Astrocyte (in vitro differentiated cells and primary cell): ENCODE measurements around the gene GRB10. TPM values are rescaled to one million over a fixed set of nuclear protein-coding genes. Genes with fewer than 3 reads are reported as not detected.

Source experiments
- DNase-seq: peaks from one replicate; pipeline ENCODE4 v3.0.0-alpha.2; 2010; ENCODE audit warnings: low read depth
- FAIRE-seq: peaks from 2 replicates; lab custom pipeline; 2011; peaks lifted over from hg19 to GRCh38; lab: Jason Lieb, UNC
- H2AFZ ChIP-seq: 2 replicates; pipeline ENCODE4 v1.6.0; 2012; ENCODE audit warnings: low read depth, low read length, inconsistent platforms
- H3K27ac ChIP-seq: 2 replicates; pipeline ENCODE4 v1.5.1; 2011; ENCODE audit warnings: low read depth, low read length, inconsistent platforms
- H3K27me3 ChIP-seq: 2 replicates; pipeline ENCODE4 v1.6.0; 2011; ENCODE audit warnings: low read length, inconsistent platforms; ENCODE audit not compliant: insufficient read depth
- H3K36me3 ChIP-seq: 2 replicates; pipeline ENCODE4 v1.5.1; 2011; ENCODE audit warnings: low read length, inconsistent platforms; ENCODE audit not compliant: insufficient read depth
- H3K4me1 ChIP-seq: 2 replicates; pipeline ENCODE4 v1.5.1; 2011; ENCODE audit warnings: low read length, inconsistent platforms; ENCODE audit not compliant: insufficient read depth
- H3K4me2 ChIP-seq: 2 replicates; pipeline ENCODE4 v1.6.0; 2012; ENCODE audit warnings: low read length, inconsistent platforms
- H3K4me3 ChIP-seq: 2 replicates; pipeline ENCODE4 v1.5.1; 2011; ENCODE audit warnings: low read depth, mild to moderate bottlenecking, low read length, inconsistent platforms; ENCODE audit not compliant: insufficient read depth
- H3K79me2 ChIP-seq: 2 replicates; pipeline ENCODE4 v1.6.0; 2012; ENCODE audit warnings: mild to moderate bottlenecking, low read length, inconsistent platforms; ENCODE audit not compliant: insufficient read depth
- H3K9ac ChIP-seq: 2 replicates; pipeline ENCODE4 v1.6.0; 2012; ENCODE audit warnings: mild to moderate bottlenecking, low read length, inconsistent platforms
- H3K9me3 ChIP-seq: 2 replicates; pipeline ENCODE4 v1.5.1; 2012; ENCODE audit warnings: low read depth, mild to moderate bottlenecking, low read length, inconsistent platforms; ENCODE audit not compliant: insufficient read depth
- H4K20me1 ChIP-seq: 2 replicates; pipeline ENCODE4 v1.6.0; 2012; ENCODE audit warnings: low read length, inconsistent platforms; ENCODE audit not compliant: insufficient read depth
- H3K27ac Mint-ChIP-seq: one replicate; pipeline ENCODE4 v1.8.0; 2021; ENCODE audit warnings: mild to moderate bottlenecking, mixed read lengths; ENCODE audit not compliant: unreplicated experiment
- H3K27me3 Mint-ChIP-seq: one replicate; pipeline ENCODE4 v1.8.0; 2021; ENCODE audit warnings: low read depth, mixed read lengths; ENCODE audit not compliant: unreplicated experiment
- H3K36me3 Mint-ChIP-seq: one replicate; pipeline ENCODE4 v1.8.0; 2021; ENCODE audit warnings: low read depth, mixed read lengths; ENCODE audit not compliant: unreplicated experiment
- H3K4me1 Mint-ChIP-seq: one replicate; pipeline ENCODE4 v1.8.0; 2021; ENCODE audit warnings: low read depth, mixed read lengths; ENCODE audit not compliant: unreplicated experiment
- H3K4me3 Mint-ChIP-seq: one replicate; pipeline ENCODE4 v1.8.0; 2021; ENCODE audit warnings: mild to moderate bottlenecking, moderate library complexity, mixed read lengths; ENCODE audit not compliant: unreplicated experiment
- H3K9me3 Mint-ChIP-seq: one replicate; pipeline ENCODE4 v1.8.0; 2021; ENCODE audit warnings: mild to moderate bottlenecking, mixed read lengths; ENCODE audit not compliant: unreplicated experiment
- CTCF ChIP-seq: IDR thresholded peaks from 2 replicates; pipeline ENCODE4 v1.5.1; 2011; ENCODE audit warnings: low read depth, mild to moderate bottlenecking, inconsistent platforms, low read length, moderate library complexity; ENCODE audit not compliant: insufficient read depth
- EZH2 ChIP-seq: IDR thresholded peaks from 2 replicates; pipeline ENCODE4 v1.6.1; 2012; ENCODE audit warnings: mild to moderate bottlenecking, low read length, inconsistent platforms; ENCODE audit not compliant: insufficient read depth
- total RNA-seq: library from RNA; stranded (reverse); gene quantifications from 2 replicates; pipeline ENCODE4 v1.2.1, GENCODE V29; 2021

GRB10 gene
- total RNA-seq, 1 donor from 2014 or later: 81.9 TPM

GRCh38 chr7:50653126-50653864 is 129.4 kb downstream of the GRB10 start:
- Mint-ChIP-seq H3K27me3 (no peaks in the 10 kb centered on the region), H3K27ac (peak overlapping the region; percentile 21), H3K36me3 (peaks cover 30% of the 10 kb centered on the region), H3K4me1 (peaks cover 33% of the 10 kb centered on the region), H3K4me3 (no peak overlapping the region), H3K9me3 (no peaks in the 10 kb centered on the region)
- Histone ChIP-seq H3K4me1 (no peaks in the 10 kb centered on the region), H3K36me3 (peaks cover 17% of the 10 kb centered on the region), H3K27me3 (no peaks in the 10 kb centered on the region), H3K9me3 (no peaks in the 10 kb centered on the region), H3K27ac (no peak overlapping the region), H3K4me2 (no peak overlapping the region), H3K79me2 (peaks cover 66% of the 10 kb centered on the region), H2AFZ (no peak overlapping the region), H4K20me1 (peaks cover 96% of the 10 kb centered on the region), H3K4me3 (no peak overlapping the region), H3K9ac (no peak overlapping the region)
- FAIRE-seq (no peak), DNase-seq (no peak)
- TF ChIP-seq CTCF: no peak
- no peak for TF ChIP-seq EZH2

- FAIRE-seq: no peak
- no peaks in the 10 kb centered on the region for H3K9me3 Mint-ChIP-seq
- Histone ChIP-seq H4K20me1 (peaks cover 95% of the 10 kb centered on the region), H3K4me1 (no peaks in the 10 kb centered on the region), H3K27me3 (no peaks in the 10 kb centered on the region), H3K9me3 (no peaks in the 10 kb centered on the region), H3K36me3 (peaks cover 10% of the 10 kb centered on the region), H3K79me2 (peaks cover 67% of the 10 kb centered on the region), H3K4me2 (no peak overlapping the region), H3K27ac (no peak overlapping the region), H2AFZ (no peak overlapping the region), H3K4me3 (no peak overlapping the region), H3K9ac (no peak overlapping the region)
- peaks cover 30% of the 10 kb centered on the region for H3K36me3 Mint-ChIP-seq
- H3K27me3 Mint-ChIP-seq: no peaks in the 10 kb centered on the region
- DNase-seq: no peak
- H3K4me1 Mint-ChIP-seq: peaks cover 33% of the 10 kb centered on the region
- H3K27ac Mint-ChIP-seq: no peak overlapping the region
- TF ChIP-seq CTCF: no peak
- H3K4me3 Mint-ChIP-seq: no peak overlapping the region
Observed at GRCh38 chr7:50652400-50653125, 130.1 kb downstream of the GRB10 start.
